ENCODE data around the gene LRRFIP1.

GRCh38 chr2:237624565-237624964 is 2.8 kb upstream of the LRRFIP1 start:
- TF ChIP-seq EP300 (conservative IDR thresholded peaks at IDR 0.05; ENCODE audit: poor library complexity, severe bottlenecking) (no peak), RAD21 (conservative IDR thresholded peaks at IDR 0.05) (no peak), CTCF (IDR thresholded peaks at IDR 0.05; ENCODE audit: poor library complexity, severe bottlenecking) (no peak), EZH2 (IDR thresholded peaks at IDR 0.05; ENCODE audit: borderline replicate concordance, insufficient read depth, low read length, poor library complexity, severe bottlenecking) (no peak), POLR2AphosphoS5 (IDR thresholded peaks at IDR 0.05) (no peak), TAF1 (IDR thresholded peaks at IDR 0.05; ENCODE audit: low read depth) (no peak)
